ENCODE data around the gene FGFBP2.
A peak's percentile ranks its signal among the peaks of the same experiment; 100 is the strongest.

The FGFBP2 gene

GRCh38 chr4:15968551-15969300 lies 5.8 kb upstream of the FGFBP2 start:
- no peak overlapping the region for H3K27ac ChIP-seq (ENCODE audit: low read depth, low read length)
- no peaks in the 10 kb centered on the region for H3K9me3 ChIP-seq (ENCODE audit: control insufficient read depth, insufficient read depth, low read length)
- no peaks in the 10 kb centered on the region for H3F3A ChIP-seq (ENCODE audit: control insufficient read depth, insufficient read depth)
- no peaks in the 10 kb centered on the region for H3K79me2 ChIP-seq (ENCODE audit: control insufficient read depth, low read length)
- no peaks in the 10 kb centered on the region for H3K9me2 ChIP-seq (replicated peaks; ENCODE audit: control insufficient read depth, low read length)
- H4K20me1 ChIP-seq (ENCODE audit: control insufficient read depth, insufficient read depth, low read depth, low read length), result no peaks in the 10 kb centered on the region
- H3K36me3 ChIP-seq (ENCODE audit: control insufficient read depth, low read length), result no peaks in the 10 kb centered on the region
- peaks cover 7% of the 10 kb centered on the region; the same call in 1 of the 2 replicates for H3K27me3 ChIP-seq (ENCODE audit: control insufficient read depth, low read length)
- H3K4me3 ChIP-seq (ENCODE audit: low read length), result no peak overlapping the region
- no peaks in the 10 kb centered on the region for H3K4me1 ChIP-seq (ENCODE audit: control insufficient read depth, low read length)
- no peak overlapping the region for H3K4me2 ChIP-seq (ENCODE audit: low read length)
- TF ChIP-seq CTCF (IDR thresholded peaks at IDR 0.05; ENCODE audit: low read depth, low read length, poor library complexity, severe bottlenecking) (no peak), EZH2phosphoT487 (IDR thresholded peaks at IDR 0.05; ENCODE audit: borderline replicate concordance, low read length) (no peak)

- Histone ChIP-seq H3K9me3 (ENCODE audit: control insufficient read depth, insufficient read depth, low read length) (no peaks in the 10 kb centered on the region), H3F3A (ENCODE audit: control insufficient read depth, insufficient read depth) (no peaks in the 10 kb centered on the region), H3K36me3 (ENCODE audit: control insufficient read depth, low read length) (no peaks in the 10 kb centered on the region), H3K4me2 (ENCODE audit: low read length) (no peak overlapping the region), H3K27ac (ENCODE audit: low read depth, low read length) (no peak overlapping the region), H3K9me2 (replicated peaks; ENCODE audit: control insufficient read depth, low read length) (no peaks in the 10 kb centered on the region), H3K79me2 (ENCODE audit: control insufficient read depth, low read length) (no peaks in the 10 kb centered on the region), H3K27me3 (ENCODE audit: control insufficient read depth, low read length) (peaks cover 2% of the 10 kb centered on the region; the same call in 1 of the 2 replicates), H3K4me3 (ENCODE audit: low read length) (no peak overlapping the region), H4K20me1 (ENCODE audit: control insufficient read depth, insufficient read depth, low read depth, low read length) (no peaks in the 10 kb centered on the region), H3K4me1 (ENCODE audit: control insufficient read depth, low read length) (no peaks in the 10 kb centered on the region)
- TF ChIP-seq CTCF (IDR thresholded peaks at IDR 0.05; ENCODE audit: low read depth, low read length, poor library complexity, severe bottlenecking) (no peak), EZH2phosphoT487 (IDR thresholded peaks at IDR 0.05; ENCODE audit: borderline replicate concordance, low read length) (no peak)
Observed at GRCh38 chr4:15965325-15965724, 2.4 kb upstream of the FGFBP2 start.

- H3K27ac ChIP-seq (ENCODE audit: low read depth, low read length), result no peak overlapping the region
Observed at GRCh38 chr4:15964159-15964558, 1.2 kb upstream of the FGFBP2 start.

More at GRCh38 chr4:15964159-15964558, 1.2 kb upstream of the FGFBP2 start:
- Histone ChIP-seq H3K9me2 (replicated peaks; ENCODE audit: control insufficient read depth, low read length) (no peaks in the 10 kb centered on the region), H3K36me3 (ENCODE audit: control insufficient read depth, low read length) (no peaks in the 10 kb centered on the region), H3K27me3 (ENCODE audit: control insufficient read depth, low read length) (peaks cover 5% of the 10 kb centered on the region; the same call in 1 of the 2 replicates), H3K79me2 (ENCODE audit: control insufficient read depth, low read length) (no peaks in the 10 kb centered on the region), H3F3A (ENCODE audit: control insufficient read depth, insufficient read depth) (no peaks in the 10 kb centered on the region), H3K4me3 (ENCODE audit: low read length) (no peak overlapping the region), H3K4me2 (ENCODE audit: low read length) (no peak overlapping the region), H3K4me1 (ENCODE audit: control insufficient read depth, low read length) (no peaks in the 10 kb centered on the region), H4K20me1 (ENCODE audit: control insufficient read depth, insufficient read depth, low read depth, low read length) (no peaks in the 10 kb centered on the region), H3K9me3 (ENCODE audit: control insufficient read depth, insufficient read depth, low read length) (no peaks in the 10 kb centered on the region)
- TF ChIP-seq CTCF (IDR thresholded peaks at IDR 0.05; ENCODE audit: low read depth, low read length, poor library complexity, severe bottlenecking) (peak; percentile 13), EZH2phosphoT487 (IDR thresholded peaks at IDR 0.05; ENCODE audit: borderline replicate concordance, low read length) (no peak)

All from DOHH2 (cell line).